ENCODE results near the gene KCNE4.

GRCh38 chr2:223010641-223011040 lies 41.3 kb upstream of the KCNE4 start:
- TF ChIP-seq ERF (CRISPR knock-in tag; IDR thresholded peaks at IDR 0.05) (no peak), KLF16 (IDR thresholded peaks at IDR 0.05) (no peak), ZKSCAN1 (IDR thresholded peaks at IDR 0.05; ENCODE audit: low read depth, low read length) (no peak), ZNF133 (CRISPR knock-in tag; IDR thresholded peaks at IDR 0.05) (no peak), RAD21 (CRISPR knock-in tag; conservative IDR thresholded peaks at IDR 0.05 in 1 of 2, IDR thresholded peaks at IDR 0.05 in 1 of 2) (no peak), CTCF (IDR thresholded peaks at IDR 0.05 in 2 of 3, conservative IDR thresholded peaks at IDR 0.05 in 1 of 3; ENCODE audit: insufficient read depth in 2 of 3, low read depth in 1 of 3, low read length in 3 of 3) (no peak), HNRNPL (IDR thresholded peaks at IDR 0.05; ENCODE audit: low read depth, low read length) (no peak), POLR2AphosphoS5 (IDR thresholded peaks at IDR 0.05; ENCODE audit: control insufficient read depth, insufficient read depth, low read depth, low read length) (no peak), ZNF583 (CRISPR knock-in tag; IDR thresholded peaks at IDR 0.05) (no peak)
